Activated CD4-positive, CD25-positive, alpha-beta regulatory T cell treated with anti-CD3 and anti-CD28 coated beads, Interleukin-2, amount 50 U/mL, for 16 hours (primary cell): ENCODE results near the gene SYT7.

Experiments
- DNase-seq: peaks from one replicate; pipeline ENCODE4 v3.0.0-alpha.2; 2020; ENCODE audit warnings: low read depth, low spot score

The SYT7 gene

GRCh38 chr11:61498767-61499341, 82.0 kb downstream of the SYT7 start:
- DNase-seq: no peak

- DNase-seq: no peak
Measured at GRCh38 chr11:61497876-61498275, 83.0 kb downstream of the SYT7 start.

- no peak for DNase-seq
Measured at GRCh38 chr11:61497473-61497872, 83.4 kb downstream of the SYT7 start.

- DNase-seq: no peak
Measured at GRCh38 chr11:61496602-61497400, 84.1 kb downstream of the SYT7 start.

- no peak for DNase-seq
Measured at GRCh38 chr11:61495801-61496601, 84.9 kb downstream of the SYT7 start.

- no peak for DNase-seq
Measured at GRCh38 chr11:61494381-61494961, 86.4 kb downstream of the SYT7 start.

- DNase-seq: no peak
Measured at GRCh38 chr11:61491736-61492395, 89.0 kb downstream of the SYT7 start.

GRCh38 chr11:61489833-61490721, 90.8 kb downstream of the SYT7 start:
- no peak for DNase-seq

GRCh38 chr11:61488651-61489291, 92.1 kb downstream of the SYT7 start:
- no peak for DNase-seq

GRCh38 chr11:61487342-61488025, 93.4 kb downstream of the SYT7 start:
- DNase-seq: no peak

GRCh38 chr11:61486779-61487178, 94.1 kb downstream of the SYT7 start:
- DNase-seq: no peak

- no peak for DNase-seq
Measured at GRCh38 chr11:61486011-61486620, 94.8 kb downstream of the SYT7 start.

GRCh38 chr11:61485080-61485479, 95.8 kb downstream of the SYT7 start:
- DNase-seq: no peak

- no peak for DNase-seq
Measured at GRCh38 chr11:61484541-61484940, 96.3 kb downstream of the SYT7 start.

GRCh38 chr11:61482513-61482912, 98.4 kb downstream of the SYT7 start:
- DNase-seq: no peak

- no peak for DNase-seq
Measured at GRCh38 chr11:61481806-61482205, 99.1 kb downstream of the SYT7 start.

GRCh38 chr11:61480994-61481335, 99.9 kb downstream of the SYT7 start:
- no peak for DNase-seq

GRCh38 chr11:61480261-61480993, 100.4 kb downstream of the SYT7 start:
- DNase-seq: no peak
